OCI-LY3 (cell line): ENCODE data around the gene SLC1A7.

ENCODE experiments used
- H2AFZ ChIP-seq: fragments of 200-600, 300-600 bp; shearing (Covaris generic); 2 replicates; pipeline ENCODE4 v1.6.0; 2014; ENCODE audit warnings: antibody characterized with exemption, low read depth, low read length
- H3K27ac ChIP-seq: fragments of 200-600, 300-600 bp; sonication (generic); 2 replicates; pipeline ENCODE4 v1.5.1; 2014; ENCODE audit warnings: mild to moderate bottlenecking, low read length, moderate library complexity, mixed read lengths
- H3K27me3 ChIP-seq: fragments of 200-600, 300-600 bp; sonication (generic); 2 replicates; pipeline ENCODE4 v1.6.1; 2014; ENCODE audit warnings: low read depth, low read length, mixed read lengths
- H3K36me3 ChIP-seq: fragments of 200-600, 300-600 bp; sonication (generic); replicated peaks from 2 replicates; pipeline ENCODE3; 2014; ENCODE audit warnings: low read depth, low read length, mixed read lengths
- H3K4me1 ChIP-seq: fragments of 300-600, 200-600 bp; sonication (generic); 2 replicates; pipeline ENCODE4 v1.6.1; 2014; ENCODE audit warnings: low read length, mixed read lengths
- H3K4me2 ChIP-seq: fragments of 200-600, 300-600 bp; sonication (generic); 2 replicates; pipeline ENCODE4 v1.6.1; 2014; ENCODE audit warnings: low read length, mixed read lengths
- H3K4me3 ChIP-seq: fragments of 300-600, 200-600 bp; sonication (generic); 2 replicates; pipeline ENCODE4 v1.5.1; 2014; ENCODE audit warnings: antibody characterized with exemption, mild to moderate bottlenecking, low read length, moderate library complexity
- H3K79me2 ChIP-seq: fragments of 300-600, 200-600 bp; shearing (Covaris generic); 2 replicates; pipeline ENCODE4 v1.6.1; 2014; ENCODE audit warnings: mild to moderate bottlenecking, low read length, mixed read lengths
- H3K9ac ChIP-seq: fragments of 300-600, 200-600 bp; shearing (Covaris generic); 2 replicates; pipeline ENCODE4 v1.6.0; 2014; ENCODE audit warnings: mild to moderate bottlenecking, low read length, moderate library complexity
- H3K9me3 ChIP-seq: fragments of 200-600, 300-600 bp; shearing (Covaris generic); 2 replicates; pipeline ENCODE4 v1.6.1; 2014; ENCODE audit warnings: low read length, mixed read lengths; ENCODE audit not compliant: insufficient read depth
- H4K20me1 ChIP-seq: fragments of 200-600, 300-600 bp; sonication (generic); 2 replicates; pipeline ENCODE4 v1.6.1; 2016; ENCODE audit warnings: low read length, mixed read lengths; ENCODE audit not compliant: insufficient read depth
- CTCF ChIP-seq: fragments of 200-600, 300-600 bp; sonication (generic); IDR thresholded peaks from 2 replicates; pipeline ENCODE4 v1.5.1; 2014; ENCODE audit warnings: antibody characterized with exemption, low read length, low read depth
- EZH2phosphoT487 ChIP-seq: fragments of 200-600 bp; shearing (Covaris generic); IDR thresholded peaks from 2 replicates; pipeline ENCODE4 v1.6.1; 2018; ENCODE audit warnings: antibody characterized with exemption, mixed run types, low read depth

The SLC1A7 gene

DNA sequence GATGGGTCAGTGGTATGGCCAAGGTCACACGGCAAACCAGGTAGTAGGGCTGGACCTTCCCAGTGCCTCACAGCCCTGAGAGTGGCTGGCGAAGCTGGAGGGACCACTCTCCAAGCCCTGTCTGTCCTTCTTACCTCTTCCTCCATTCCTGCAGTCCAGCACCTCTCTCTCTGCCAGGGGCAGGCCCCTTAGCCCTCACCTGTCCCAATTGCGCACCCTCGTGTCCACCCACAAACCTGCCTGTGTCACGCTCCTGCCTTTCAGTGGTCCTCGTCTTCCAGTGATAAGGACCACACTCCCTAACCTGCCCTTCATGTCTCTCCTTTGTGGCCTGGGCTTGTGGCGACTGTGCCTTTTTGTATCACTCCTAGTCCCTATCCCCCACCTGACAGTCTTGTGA is 77.0 kb downstream of the SLC1A7 start:
- TF ChIP-seq CTCF, result no peak
- no peak for TF ChIP-seq EZH2phosphoT487
- no peaks in the 10 kb centered on the region for H3K9me3 ChIP-seq
- no peaks in the 10 kb centered on the region for H4K20me1 ChIP-seq
- H3K4me2 ChIP-seq, result no peak overlapping the region
- H3K27ac ChIP-seq, result no peak overlapping the region
- no peaks in the 10 kb centered on the region for H3K79me2 ChIP-seq
- no peak overlapping the region for H3K9ac ChIP-seq
- H3K27me3 ChIP-seq, result no peaks in the 10 kb centered on the region
- no peak overlapping the region for H3K4me3 ChIP-seq
- no peaks in the 10 kb centered on the region for H3K36me3 ChIP-seq
- H3K4me1 ChIP-seq, result no peaks in the 10 kb centered on the region
- H2AFZ ChIP-seq, result no peak overlapping the region

GRCh38 chr1:53063744-53064515 is 78.5 kb downstream of the SLC1A7 start:
- no peak overlapping the region for H2AFZ ChIP-seq
- H3K36me3 ChIP-seq, result no peaks in the 10 kb centered on the region
- H3K27me3 ChIP-seq, result no peaks in the 10 kb centered on the region
- no peak overlapping the region for H3K4me2 ChIP-seq
- no peak for TF ChIP-seq EZH2phosphoT487
- TF ChIP-seq CTCF, result no peak
- H3K27ac ChIP-seq, result no peak overlapping the region
- H3K9me3 ChIP-seq, result no peaks in the 10 kb centered on the region
- no peak overlapping the region for H3K9ac ChIP-seq
- no peaks in the 10 kb centered on the region for H3K79me2 ChIP-seq
- no peak overlapping the region for H3K4me3 ChIP-seq
- no peaks in the 10 kb centered on the region for H3K4me1 ChIP-seq
- no peaks in the 10 kb centered on the region for H4K20me1 ChIP-seq

- H4K20me1 ChIP-seq, result no peaks in the 10 kb centered on the region
- no peak overlapping the region for H2AFZ ChIP-seq
- TF ChIP-seq EZH2phosphoT487 (no peak), CTCF (no peak)
- H3K27me3 ChIP-seq, result no peaks in the 10 kb centered on the region
- no peaks in the 10 kb centered on the region for H3K4me1 ChIP-seq
- H3K36me3 ChIP-seq, result no peaks in the 10 kb centered on the region
- H3K9ac ChIP-seq, result no peak overlapping the region
- H3K4me3 ChIP-seq, result no peak overlapping the region
- H3K27ac ChIP-seq, result no peak overlapping the region
- no peaks in the 10 kb centered on the region for H3K79me2 ChIP-seq
- no peak overlapping the region for H3K4me2 ChIP-seq
- H3K9me3 ChIP-seq, result no peaks in the 10 kb centered on the region
Measured at GRCh38 chr1:53062708-53063591, 79.5 kb downstream of the SLC1A7 start.
